DMS79 (cell line): ENCODE measurements around the gene ECI2.
"Not testable (repeated sequence)": the region's sequence is repeated elsewhere in the genome, so short reads cannot be mapped to it uniquely, and the experiment has no call there.

Source experiments
- DNase-seq: peaks from one replicate; lab custom pipeline; 2025; lab: John Stamatoyannopoulos, UW

Gene ECI2

DNA sequence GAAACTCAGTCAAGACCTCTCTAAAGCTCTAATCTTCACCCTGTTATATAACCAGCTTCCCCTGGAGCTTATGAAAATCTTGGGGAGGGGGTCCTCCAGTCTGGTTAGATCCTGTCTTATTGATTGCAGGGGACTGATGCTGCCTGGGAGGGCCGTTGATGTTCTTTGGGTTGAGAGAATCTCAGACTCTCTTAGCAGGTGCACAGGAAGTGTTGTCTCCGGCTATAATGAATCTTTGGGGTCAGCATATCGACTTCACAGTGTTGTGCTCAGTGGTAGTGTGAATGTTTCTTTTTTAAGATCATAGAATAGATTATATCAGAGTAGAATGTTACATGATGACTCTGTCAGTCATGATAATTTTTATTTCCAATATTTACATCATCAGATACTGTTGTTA lies 2.8 kb upstream of the ECI2 start:
- DNase-seq: no peak

DNA sequence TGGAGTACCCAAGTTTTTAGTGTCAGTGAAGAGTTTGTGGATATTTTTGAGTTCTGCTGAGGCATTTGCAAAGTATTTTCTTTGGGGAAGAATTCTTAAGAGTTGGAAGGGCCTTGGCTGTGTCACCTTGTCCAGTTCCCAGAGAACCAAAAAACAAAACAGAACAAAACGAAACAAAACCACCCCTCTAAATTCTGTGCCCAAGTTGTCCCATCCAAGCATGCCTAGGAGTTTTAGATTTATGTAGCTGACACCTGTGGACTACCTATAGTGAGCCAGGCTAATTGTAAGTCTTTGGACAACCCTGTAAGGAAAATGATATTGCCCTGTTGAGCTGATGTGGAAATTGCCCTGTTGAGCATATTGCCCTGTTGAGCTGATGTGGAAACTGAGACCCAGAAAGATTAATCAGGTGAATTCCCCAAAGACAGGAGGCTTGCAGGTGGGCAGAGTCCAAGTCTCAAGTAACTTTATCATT lies 1.0 kb upstream of the ECI2 start:
- no peak for DNase-seq

DNA sequence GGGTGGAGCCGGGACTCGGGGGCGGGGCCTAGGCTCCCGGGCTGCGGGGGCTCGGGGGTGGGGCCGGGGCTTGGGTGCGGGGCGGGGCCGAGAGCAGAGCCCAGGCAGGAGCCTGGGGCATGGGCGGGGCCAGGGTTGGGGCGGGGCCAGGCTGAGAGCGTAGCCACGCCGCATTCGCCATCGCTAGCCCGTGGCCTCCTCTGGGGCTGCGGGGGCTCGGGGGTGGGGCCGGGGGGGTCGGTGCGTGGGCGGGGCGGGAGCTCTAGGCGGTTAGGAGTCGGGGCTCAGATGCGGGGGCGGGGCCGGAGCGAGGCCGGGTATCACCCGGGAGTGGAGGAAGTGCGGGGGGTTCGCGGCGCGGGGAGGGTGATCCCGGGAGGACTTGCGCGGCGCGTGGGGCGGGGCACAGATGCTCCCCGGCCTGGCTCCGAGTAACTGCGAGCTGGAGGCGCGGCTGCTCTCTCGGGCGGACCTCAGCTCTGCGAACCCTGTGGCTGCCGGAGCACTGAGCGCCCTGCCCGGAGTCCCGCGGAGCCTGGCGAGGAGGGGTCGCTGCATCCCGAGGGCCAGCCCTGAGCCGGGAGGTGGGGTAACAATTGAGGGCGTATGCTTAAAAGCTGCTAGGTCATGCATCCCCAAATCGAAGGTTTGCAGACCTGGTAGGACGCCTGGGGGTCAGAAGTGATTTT lies 434 bp upstream of the ECI2 start:
- peak; percentile 9 for DNase-seq

DNA sequence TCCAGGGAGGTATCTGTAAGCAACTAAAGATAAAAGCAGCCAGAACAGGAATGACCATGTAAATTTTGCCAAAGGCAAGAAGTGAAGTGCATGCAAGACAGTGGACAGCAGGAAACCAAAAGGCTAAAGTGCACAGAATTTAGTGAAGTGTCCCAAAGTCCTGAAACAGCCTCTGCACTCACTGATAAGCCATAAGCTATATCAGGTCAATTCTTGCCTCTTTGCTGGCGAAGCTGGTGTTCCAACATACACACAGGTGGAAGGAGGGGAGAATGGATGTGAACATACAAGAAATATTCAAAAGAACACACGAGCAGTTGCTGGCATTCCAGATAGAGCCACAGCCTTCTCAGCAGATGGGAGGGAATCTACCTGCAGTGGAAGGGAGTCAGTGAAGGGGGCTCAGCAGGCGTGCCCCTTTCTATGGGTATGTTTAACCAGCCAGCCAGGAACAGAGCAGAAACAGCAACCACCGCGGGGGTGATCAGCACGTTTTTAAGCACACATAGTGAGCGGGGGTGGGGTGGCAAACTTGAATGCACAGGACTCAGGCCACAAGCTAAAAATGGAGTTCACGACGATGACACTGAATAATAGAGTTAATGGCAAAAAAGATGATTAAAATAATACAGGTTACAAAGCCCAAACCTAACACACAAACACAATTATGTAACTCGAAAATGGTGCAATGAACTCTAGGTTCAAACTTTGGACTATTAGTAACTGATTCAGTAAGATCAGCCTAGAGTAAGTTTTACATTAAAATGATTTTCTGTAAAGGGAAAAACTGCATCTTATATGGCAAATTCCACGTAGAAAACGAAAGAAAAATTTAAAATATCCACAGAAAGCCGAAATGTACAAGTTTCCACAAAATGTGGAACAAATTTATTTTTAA lies 1.2 kb downstream of the ECI2 start:
- DNase-seq: no peak

DNA sequence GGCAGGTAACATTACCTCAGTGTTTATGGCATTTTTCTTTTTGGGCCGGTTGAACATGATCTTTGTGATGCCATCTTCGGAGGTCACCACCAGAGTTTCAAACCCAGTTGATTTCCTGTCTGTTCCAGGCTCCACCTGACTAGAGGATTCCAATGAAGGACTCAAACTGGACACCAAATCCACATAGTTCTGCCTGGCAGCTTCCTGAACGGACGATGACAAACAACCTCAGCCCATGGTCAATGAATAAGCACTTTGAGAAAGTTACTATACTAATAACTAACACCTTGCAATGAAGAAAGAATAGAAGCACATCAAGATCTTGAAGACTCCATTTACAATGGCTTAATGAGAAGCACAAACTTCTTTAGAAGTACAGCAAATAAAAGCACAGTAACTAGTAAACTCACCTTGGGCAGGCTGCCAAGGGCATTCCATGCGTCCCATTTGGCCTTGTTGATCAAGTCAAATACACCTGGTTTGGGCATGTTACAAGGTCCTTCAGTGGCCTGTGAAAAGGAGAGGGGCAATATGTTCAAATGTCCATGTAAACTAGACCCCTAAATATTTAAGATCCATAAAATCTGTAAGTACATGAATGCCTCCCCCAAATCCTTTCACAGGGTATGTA lies 4.9 kb downstream of the ECI2 start:
- peak; percentile 6 for DNase-seq

DNA sequence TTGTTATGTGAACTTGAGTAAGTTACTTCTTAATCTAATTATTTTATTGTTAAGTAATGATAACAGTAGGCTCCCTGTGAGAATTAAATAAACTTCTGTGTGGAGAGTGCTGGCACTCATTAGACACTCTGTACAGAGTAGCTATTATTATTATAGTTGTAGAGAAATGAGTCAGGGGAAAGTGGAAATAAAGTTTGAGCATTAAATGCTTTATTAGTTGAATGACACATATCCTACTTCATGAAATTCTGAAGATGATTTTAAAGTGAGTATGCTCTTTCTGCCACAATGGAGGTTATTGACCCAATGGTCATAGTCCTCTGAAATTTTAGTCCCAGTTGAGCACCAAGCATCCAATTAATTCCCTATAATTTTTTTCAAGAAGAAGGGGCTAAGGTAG lies 5.9 kb downstream of the ECI2 start:
- no peak for DNase-seq

DNA sequence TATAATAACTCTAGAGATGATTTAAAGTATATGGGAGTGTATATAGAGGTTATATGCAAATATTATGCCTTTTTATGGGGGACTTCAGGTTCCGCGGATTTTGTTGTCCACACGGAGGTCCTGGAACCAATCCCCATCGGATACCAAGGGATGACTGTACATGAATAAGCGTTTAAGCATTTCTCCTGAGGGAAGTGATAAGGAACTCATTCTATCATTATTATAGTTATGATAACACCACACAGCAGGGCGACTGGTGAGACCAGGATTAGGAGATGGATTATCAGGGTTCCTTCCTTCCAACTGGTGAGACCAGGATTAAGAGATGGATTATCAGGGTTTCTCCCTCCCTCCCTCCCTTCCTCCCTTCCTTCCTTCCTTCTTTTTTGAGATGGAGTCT lies 6.6 kb downstream of the ECI2 start:
- no peak for DNase-seq

DNA sequence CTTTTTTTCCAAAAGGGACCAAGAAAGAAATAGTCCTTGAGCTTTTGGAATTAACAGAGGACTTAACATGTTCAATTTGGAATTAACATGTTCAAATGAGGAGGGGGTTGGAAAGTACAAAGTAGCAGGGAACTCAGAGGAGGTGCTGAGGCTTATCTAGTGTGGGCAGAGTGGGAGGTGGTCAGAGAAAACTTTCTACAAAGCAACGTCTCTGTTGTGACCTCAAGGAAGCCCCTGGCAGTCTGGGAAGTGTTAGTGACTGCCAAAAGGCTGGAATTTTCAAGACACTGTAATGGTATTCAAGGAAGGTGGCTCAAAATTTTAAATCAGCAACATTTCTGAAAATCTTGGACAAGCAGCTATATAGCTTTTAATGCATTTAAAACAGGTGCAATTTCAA lies 7.3 kb downstream of the ECI2 start:
- DNase-seq: no peak

DNA sequence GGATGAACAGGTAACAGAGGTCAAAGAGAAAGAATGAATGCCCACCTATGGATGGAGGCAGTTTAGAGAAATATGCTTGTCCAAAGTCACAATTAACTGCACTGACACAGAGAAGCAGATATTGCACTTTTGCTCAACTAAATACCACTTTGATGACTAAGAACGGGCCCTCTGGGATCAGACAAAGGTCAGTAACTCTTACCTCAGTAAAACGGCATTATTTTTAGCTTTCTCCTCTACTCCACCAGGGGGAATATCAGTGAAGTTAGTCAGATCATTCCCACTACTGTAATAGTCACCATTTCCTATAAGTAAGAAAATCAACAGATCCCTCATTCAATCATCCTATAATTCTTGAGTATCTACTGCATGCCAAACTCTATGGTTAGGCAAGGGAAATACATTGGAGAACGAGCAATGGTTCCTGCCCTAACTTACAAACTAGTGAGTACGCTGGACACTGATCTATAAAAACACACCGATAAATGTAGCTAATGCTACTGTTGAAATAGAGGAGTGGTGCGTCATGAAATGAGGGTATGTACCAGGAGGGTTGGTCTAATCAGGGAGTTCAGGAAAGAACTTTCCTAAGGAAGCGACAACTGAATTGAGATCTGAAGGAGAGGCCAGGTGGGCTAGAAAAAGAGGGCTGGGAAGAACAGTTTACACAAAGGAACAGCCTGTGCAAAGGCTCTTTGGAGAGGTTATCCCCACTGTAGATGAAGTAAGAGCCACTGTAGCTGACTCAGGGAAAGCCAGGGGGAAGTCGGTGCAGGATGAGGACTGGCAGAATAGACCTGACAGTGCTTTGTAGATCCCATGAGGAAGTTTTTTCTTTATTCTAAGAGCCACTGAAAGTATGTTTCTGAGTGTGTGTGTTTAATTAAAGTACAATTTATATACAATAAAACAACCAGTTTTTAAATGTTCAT lies 9.2 kb downstream of the ECI2 start:
- no peak for DNase-seq

DNA sequence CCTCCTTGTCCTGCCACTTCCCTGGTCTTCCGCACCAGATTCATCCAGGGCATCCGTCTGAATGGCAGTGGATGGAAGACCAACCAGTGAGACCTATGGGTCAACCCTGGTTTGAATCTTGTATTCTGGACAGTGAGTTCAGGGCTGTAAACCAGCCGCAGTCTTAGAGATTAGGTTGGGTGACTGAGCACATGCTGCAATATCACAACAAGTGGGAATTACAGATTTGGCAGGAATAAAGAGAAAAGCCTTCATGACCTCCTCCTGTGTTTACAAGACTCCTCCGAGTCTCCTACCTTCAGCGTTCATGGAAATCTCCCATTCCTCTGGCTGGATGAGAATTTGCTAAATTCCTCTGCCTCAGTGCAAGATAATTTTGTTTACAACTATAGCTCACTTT lies 9.9 kb downstream of the ECI2 start:
- DNase-seq: no peak

DNA sequence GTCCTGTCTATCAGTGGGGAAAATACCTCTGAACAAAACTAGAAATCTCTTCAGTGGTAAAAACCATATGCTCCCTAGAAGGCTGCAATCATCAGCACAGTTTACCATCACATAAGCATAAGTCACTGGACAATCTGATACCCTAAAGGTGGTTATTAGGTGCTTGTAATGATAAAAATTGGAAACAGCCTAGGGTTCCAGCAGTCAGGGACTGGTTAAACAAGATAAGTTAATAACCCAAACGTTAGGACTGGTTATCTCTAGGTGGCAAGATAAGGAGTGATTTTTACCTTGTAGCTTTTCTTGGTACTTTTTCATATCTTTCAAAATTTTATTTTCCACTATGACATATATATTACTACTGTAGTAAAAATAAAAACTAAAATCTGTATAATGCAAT lies 11.0 kb downstream of the ECI2 start:
- no peak for DNase-seq

DNA sequence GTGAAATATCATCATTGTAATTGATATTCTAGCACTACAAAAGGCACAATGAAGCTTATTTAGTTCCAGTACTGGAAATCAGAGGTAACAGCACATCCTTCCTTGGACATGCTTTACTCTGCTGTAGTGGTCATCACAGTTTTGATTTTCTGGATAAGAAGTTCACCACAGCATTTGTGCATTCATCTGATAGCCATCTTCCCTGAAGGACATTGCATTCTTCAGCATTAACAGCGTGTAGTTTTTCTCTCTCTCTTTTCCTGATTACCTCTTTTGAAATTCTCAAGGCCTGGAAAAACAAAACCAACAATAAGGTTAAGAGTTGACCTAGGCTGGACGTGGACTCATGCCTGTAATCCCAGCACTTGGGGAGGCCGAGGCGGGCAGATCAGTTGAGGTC lies 19.6 kb downstream of the ECI2 start:
- DNase-seq: no peak

DNA sequence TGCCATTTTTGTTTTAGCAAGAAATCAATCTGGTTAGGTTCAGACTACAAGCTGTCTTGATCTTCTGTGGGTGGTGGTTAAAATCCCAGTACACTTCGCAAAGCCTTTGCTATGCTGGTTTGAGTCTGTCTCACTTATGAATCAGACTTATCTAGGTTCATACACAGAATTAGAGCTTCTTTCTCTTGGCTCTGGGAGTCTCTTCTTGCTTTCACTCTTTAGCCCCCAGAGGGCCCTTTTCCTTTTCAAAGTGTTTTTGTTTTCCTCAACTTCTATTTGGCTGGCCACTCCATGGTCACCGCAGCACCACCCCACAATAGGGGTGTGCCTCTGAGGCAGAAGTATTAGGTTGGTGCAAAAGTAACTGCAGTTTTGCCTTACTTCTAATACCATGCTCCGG lies 21.3 kb downstream of the ECI2 start:
- no peak for DNase-seq

DNA sequence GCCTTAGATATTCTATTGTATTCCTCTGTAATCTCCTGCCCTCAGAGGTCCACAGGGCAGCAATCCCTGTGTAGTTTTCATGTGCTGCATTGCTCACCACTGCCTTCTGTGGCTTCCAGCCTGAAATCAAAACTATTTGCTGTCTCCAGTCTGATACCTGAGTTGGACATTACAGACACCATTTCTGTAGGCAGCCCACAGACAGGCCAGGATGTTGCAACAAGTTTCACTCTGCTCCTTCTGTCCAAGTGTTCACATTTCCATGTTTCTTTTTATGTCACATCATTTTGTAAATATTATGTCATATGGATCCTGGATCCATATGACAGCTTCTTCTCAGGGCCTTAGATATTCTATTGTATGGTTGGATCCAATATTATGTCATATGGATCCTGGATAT lies 21.7 kb downstream of the ECI2 start:
- no peak for DNase-seq

DNA sequence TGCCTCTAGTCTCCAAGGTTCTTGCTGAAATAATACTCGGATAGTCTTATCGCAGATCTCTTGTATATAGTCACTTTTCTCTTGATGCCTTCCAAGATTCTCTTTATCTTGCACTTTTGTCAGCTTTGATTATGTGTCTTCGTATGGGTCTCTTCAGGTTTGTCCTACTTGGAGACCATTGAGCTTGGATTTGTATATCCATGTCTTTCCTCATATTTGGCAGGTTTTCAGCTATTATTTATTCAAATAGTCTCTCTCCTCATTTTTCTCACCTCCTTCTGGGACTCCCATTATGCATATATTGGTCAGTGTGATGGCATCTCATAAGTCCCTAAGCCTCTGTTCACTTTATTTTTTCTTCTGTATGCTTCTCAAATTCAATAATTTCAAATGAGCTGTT lies 23.0 kb downstream of the ECI2 start:
- DNase-seq: no peak

DNA sequence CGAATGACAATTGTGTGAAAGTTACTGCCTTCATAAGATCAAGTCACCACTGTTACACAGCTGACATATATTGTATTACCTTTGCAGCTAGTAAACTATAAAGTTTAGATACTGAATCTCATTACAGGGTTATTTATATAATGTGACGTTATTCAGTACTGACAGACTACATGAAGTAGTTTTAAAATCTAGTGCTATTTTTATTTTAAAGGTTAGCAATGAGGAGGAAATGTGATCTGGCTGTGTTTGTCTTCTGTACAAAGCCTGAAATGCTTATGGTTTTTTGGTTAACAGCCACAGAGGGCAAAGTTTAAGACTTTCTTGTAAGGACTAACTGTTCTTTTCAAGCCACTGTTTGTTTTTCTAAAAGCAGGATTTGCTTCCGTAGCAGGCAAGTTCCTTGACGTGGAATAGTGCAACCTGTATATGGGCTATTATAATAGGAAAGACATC lies 26.0 kb downstream of the ECI2 start:
- DNase-seq: not testable (repeated sequence)

DNA sequence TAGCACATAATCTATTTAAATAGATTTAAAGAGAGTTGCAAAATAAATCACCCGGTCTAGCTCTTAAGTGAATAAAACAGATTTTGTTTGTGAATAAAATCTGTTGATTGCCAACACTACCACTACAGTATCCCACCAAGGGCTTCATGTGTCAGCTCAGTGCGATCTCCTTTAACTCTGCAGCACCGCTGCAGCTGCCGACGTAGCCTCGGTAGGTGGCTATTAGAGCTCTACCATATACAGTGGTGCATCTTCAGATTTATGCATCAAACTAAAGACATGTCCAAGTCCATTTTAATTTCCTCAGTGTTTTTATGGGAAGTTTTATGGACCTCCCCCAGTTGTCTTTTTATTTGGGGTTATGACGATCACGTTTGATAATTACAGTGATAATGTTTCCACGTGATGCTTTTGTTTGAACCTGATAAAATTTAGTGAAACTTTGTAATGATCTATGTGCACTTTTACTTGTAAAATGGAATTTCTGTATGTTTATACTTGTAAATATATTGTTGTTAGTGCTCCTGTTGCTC lies 26.7 kb downstream of the ECI2 start:
- DNase-seq: no peak

DNA sequence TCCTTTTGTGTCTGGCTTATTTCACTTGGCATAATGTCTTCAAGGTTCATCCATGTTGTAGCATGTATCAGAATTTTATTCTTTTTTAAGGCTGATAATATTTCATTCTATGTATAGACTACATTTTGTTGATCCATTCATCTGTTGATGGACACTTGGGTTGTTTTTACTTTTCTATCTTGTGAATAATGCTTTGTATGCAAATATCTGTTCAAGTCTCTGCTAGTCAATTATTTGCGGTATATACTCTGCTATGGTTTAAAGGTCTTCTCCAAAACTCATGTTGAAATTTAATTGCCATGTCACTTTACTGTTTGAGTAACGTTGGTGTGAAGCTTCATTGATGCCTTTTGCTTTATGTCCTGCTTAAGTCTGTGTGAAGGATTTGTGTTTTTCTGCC lies 27.5 kb downstream of the ECI2 start:
- no peak for DNase-seq

DNA sequence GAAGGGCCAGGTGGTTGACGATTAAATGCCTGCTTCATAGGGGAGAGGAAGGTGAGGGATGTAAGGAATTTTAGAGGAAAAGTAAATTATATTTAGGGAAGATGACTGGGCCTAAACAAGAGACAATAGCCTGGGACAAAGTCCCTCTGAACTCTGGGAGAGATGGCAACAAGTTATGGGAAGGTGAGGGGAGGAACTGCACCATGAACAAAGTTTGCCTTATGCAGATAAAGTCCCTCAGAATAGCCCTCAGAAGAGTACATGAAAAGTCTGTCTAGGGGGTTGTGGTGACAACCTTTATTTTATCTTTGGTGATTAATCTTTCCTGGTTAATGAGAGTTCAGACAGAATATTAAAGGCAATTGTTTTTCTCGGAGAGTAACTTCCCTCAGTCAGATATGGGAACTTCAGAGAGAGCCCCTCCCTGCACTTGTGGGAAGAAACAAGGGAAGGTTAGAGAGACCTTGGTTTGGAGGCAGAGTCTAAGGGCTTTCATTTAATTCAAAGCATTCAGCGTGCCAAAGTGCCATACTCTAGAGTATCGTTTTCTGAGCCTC lies 29.3 kb downstream of the ECI2 start:
- DNase-seq: no peak

DNA sequence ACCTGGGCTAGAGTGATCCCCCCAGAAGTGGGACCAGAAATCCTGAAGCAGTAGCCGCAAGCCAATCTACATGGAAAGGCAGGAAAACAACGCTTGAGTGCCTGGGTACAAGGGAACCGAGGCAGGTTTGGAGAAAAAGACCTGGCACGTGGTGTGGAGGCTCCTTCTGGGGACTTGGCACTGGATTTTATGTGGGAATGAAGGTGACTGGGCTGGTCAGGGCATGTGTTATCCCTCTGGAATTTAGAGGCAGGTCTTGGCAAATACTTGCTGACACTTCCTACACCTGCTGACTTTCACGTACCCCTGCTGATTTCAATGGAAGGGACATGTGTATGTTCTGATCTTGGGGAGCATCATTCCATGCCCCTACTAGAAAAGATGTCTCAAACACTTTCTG lies 31.4 kb downstream of the ECI2 start:
- no peak for DNase-seq

DNA sequence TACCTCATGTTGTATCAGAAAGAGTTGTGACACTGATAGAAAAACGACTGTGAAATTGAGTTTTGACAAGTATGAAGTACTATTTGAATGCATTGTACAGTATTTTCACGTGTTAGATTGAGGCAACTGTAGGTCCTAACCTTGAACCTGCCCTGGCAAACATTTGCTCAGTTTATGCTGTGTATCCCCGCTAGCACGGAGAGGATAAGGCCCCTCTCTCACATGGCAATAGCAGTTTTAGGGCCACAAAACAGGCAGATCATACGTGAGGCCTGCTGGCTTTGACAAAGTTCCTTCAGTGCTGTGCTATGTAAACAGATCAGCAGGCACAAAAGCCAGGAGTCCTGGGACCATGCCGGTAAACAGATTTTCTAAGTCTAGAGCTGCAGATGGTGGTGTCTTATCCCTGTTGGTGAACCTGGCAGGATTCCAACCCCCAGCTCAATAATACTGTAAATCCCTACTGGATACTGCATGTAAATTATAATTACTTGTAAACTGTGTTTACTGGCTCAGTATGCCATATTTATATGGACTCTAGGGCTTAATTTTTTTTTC lies 32.6 kb downstream of the ECI2 start:
- DNase-seq: no peak
